Measurements from ENCODE around the gene TMIGD2.
"Not testable (repeated sequence)": the region's sequence is repeated elsewhere in the genome, so short reads cannot be mapped to it uniquely, and the experiment has no call there.

TMIGD2 gene

DNA sequence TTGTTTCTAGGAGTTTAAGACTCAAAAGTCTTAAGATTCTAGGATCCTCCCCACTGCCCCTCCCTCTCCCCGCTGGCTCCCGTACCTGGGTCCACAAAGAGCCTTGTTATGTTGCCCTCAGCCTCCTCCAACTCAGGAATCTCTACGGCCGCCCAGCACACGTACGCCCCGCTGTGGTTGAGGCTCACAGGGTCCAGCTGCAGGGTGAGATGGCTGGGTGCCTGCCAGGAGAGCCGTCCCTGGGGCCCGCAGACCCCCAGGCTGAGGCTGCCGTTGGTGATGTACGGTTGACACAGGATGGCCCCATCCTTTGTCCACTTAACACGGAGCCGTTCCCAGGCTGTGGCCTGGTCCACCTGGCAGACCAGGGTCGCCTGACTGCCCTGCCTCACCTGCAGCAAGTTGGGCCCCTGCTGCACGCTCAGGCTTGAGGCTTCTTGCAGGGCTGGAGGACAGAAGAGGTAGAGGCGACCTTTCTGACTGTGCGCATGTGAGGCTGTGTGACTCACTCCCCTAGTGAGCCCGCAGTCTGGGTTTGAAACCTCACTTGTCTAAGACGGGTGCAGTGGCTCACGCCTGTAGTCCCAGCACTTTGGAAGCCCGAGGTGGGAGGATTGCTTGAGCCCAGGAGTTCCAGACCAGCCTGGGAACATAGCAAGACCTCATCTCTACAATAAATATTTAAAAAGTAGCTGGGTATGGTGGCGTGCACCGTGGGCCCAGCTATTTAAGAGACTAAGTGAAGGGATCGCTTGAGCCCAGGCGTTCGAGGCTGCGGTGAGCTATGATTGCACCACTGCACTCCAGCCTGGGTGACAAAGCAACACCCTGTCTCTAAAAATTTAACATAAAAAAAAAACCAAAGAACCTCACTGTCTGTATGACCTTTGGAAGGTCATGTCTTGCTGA is 4.0 kb downstream of the TMIGD2 start:
- DNase-seq (ENCODE audit: low read depth in 2 of 2), result peak; percentile 16 to 21

DNA sequence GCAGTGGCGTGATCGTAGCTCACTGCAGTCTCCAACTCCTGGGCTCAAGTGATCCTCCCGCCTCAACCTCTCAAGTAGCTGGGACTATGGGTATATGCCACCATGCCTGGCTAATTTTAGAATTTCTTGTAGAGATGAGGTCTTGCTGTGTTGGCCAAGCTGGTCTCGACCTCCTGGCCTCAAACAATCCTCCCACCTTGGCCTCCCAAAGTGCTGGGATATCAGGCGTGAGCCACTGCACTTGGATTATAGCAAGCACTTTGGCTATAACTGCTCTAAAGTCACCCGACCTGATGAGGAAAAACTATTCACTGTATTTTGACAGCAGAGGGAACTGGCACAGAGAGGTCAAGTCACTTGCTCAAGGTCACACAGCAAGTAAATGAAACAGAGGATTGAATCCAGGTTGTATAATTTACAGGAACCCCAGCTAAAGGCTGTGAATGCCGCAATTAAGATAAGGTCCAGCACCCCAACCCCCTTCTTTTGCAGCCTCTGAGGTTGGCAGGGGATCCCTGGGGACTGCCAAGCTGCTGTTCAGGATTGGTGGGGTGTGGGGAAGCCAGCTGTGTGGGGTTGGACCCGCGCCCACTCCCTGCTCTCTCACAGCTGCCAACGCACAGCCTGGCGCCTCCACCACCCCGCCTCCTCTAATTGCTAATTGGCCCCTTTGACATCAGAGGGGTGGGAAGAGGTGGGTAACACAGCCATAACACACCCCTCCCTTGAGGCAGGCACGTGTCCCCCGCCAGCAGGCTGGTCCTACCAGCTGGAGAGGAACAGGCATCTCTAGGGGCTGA is 6.0 kb downstream of the TMIGD2 start:
- no peak for DNase-seq (ENCODE audit: low read depth in 2 of 2)

- no peak for DNase-seq (ENCODE audit: low read depth in 2 of 2)
These were observed 7.8 kb downstream of the TMIGD2 start for GRCh38 chr19:4294389-4294788.

DNA sequence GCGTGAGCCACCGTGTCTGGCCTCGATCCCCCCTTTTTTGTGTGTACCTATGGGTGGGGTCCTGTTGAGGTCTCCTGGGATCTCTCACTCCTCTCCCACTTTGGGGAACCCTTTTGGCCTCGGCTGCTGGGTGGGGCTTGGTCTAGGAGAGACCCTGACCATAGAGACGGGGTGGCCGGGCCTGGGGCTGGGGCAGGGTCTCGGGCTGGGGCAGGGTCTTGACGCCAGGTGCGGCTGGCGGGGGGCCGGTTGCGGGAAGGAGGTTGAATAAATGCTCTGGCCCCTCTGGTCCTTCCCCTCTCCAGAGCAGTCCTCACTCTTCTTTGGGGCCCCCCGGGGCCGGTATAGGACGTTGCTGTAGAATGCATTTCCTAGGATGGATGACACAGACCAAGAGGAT is 9.7 kb downstream of the TMIGD2 start:
- DNase-seq (ENCODE audit: low read depth in 2 of 2), result no peak

GRCh38 chr19:4291184-4291732 is 10.9 kb downstream of the TMIGD2 start:
- DNase-seq (ENCODE audit: low read depth in 2 of 2), result no peak

DNA sequence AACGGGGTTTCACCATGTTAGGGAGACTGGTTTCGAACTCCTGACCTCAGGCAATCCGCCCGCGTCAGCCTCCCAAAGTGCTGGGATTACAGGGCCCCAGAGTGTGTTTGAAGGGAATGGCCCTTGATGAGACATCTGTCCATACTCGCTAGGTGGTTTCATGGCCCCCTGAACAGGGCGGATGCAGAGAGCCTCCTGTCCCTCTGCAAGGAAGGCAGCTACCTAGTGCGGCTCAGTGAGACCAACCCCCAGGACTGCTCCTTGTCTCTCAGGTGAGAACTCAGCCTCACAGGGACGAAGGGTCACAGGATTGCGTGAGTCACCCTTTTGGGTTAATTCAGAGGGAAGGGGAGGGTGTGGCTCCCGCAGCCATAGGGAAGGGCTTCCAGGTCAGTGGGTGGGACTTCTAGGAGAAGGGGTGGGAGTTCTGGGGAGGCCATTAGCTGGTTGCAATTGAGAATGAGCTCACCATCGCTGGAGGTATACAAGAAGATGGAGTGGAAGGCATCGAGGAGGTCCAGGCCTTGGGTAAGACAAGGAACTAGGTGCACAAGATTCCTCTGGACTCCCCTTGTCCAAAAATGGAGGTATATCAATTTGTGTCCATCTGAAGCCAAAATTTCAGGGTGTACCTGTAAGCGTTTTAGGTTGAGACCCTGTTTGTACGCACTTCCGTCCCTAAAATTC is 14.0 kb downstream of the TMIGD2 start:
- no peak for DNase-seq (ENCODE audit: low read depth in 2 of 2)

DNA sequence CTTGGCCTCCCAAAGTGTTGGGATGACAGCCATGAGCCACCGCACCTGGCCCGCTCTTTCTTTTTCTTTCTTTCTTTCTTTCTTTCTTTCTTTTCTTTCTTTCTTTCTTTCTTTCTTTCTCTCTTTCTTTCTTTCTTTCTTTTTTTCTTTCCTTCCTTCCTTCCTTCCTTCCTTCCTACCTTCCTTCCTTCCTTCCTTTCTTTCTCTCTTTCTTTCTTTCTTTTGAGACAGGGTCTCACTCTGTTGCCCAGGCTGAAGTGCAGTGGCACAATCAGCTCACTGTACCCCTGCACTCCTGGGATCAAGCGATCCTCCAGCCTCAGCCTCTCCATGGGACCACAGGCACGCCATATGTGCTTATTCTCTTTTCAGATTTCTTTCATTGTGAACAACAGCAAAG is 16.0 kb downstream of the TMIGD2 start:
- not testable (repeated sequence) for DNase-seq (ENCODE audit: low read depth in 2 of 2)

DNA sequence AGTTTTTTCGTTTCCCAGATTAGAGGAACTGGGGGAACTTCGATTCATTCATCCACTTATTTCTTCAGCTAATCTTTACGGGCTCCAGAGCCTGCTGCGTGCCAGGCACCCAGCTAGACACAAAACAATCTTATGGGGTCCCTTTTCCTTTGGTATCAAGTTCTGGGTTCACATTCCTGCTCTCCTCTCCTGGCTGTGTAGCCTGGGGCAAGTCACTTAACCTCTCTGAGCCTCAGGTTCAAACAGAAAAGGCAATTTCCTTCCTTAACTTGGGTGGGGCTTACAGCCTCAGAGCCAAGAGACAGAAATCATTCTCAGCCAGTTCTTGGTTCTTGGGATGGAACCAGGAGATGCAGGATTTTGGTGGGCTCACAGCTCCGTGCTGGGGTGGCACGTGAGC is 17.2 kb downstream of the TMIGD2 start:
- no peak for DNase-seq (ENCODE audit: low read depth in 2 of 2)

- DNase-seq (ENCODE audit: low read depth in 2 of 2), result no peak
These were observed 17.8 kb downstream of the TMIGD2 start for GRCh38 chr19:4284176-4284958.

DNA sequence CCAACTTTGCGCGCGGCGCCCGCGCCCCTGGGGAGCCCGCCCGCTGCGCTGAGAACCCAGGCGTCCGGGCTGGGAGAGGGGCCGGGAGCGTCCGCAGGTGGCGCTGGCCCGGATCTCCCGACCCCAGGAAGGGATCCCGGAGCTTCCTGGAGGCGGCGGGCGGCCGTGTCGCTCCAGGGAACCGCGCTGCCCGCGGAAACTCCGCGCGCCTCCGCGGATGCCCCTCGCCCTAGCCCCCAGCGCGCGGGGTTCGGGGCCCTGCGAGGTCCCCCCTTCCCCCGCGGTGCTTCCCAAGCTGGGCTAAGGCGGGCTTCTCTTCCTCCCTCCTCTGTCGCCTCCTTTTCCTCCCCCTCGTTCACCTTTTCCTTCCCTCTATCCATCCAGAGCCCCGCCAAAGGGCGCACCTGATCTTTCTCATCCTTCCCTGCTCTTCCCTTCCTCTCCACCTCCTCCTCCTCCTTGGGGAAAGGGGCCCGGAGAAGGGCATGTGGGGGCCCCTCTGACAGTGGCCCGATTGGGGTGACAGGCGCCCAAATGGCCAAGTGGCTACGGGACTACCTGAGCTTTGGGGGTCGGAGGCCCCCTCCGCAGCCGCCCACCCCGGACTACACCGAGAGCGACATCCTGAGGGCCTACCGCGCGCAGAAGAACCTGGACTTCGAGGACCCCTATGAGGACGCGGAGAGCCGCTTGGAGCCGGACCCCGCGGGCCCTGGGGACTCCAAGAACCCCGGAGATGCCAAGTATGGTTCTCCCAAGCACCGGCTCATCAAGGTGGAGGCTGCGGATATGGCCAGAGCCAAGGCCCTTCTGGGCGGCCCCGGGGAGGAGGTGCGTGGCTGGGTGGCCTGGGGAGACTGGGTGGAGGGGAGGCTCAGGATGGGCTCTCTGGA is 22.4 kb downstream of the TMIGD2 start:
- DNase-seq (ENCODE audit: low read depth in 2 of 2), result no peak

DNA sequence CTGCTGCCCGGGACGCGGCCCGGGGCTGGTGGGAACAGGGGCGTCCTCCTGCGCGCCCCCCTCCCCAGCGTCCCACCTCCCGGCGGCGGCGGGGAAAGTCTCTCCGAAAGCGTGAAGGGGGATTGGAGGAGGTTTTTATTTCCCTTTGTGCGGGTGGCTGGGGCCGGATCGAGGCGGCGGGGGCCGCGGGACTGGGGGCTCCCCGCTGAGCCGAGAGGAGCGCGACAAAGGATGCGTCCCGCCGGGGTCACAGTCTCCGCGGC is 23.0 kb downstream of the TMIGD2 start:
- no peak for DNase-seq (ENCODE audit: low read depth in 2 of 2)

DNA sequence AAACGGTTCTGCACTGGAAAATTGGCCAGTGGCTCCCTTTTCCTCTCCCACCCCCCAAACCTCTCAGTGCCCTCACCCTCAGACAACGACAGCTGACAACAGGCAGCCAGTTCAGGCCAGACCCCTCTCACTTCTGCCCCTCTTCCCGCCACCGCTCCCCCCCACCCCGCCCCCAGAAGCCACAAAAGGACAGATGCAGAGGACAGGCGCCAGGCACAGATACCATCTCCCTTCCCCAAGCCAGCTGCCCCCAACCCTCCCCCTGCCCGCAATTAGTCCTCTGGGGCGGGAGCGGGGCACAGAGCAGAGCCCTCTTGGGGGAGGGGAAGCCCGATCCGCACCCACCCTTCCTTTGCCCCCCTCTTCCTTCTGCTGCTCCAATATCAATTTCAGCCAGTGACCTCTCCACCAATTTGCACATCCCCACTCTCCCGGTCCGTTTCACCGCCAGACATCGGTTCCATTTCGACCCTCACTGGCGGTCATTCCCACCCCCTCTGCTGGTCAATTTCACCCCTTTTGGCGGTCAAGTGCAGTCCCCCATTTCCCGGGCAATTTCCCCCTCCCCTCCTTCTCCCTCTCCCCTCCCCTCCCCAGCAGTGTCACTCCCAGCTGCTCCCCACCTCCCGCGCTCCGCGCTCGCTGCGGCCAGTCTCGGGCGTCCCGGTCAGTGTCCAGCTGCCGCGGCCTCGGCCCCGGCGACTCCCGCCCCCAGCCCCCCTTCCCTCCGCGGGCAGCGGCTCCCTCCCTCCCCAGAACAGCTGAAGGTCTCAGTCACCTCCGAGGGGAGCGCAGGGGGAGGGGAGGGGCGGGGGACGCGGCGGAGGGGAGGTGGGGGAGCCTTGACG is 23.5 kb downstream of the TMIGD2 start, which contains the start of gene SHD:
Gene SHD (plus strand): TSS at position 848 of the 848 bp plus-strand sequence. CDS start 798 bp downstream, outside the sequence.
- no peak for DNase-seq (ENCODE audit: low read depth in 2 of 2)

GRCh38 chr19:4278010-4278409 is 24.2 kb downstream of the TMIGD2 start:
- no peak for DNase-seq (ENCODE audit: low read depth in 2 of 2)

- no peak for DNase-seq (ENCODE audit: low read depth in 2 of 2)
These were observed 24.9 kb downstream of the TMIGD2 start for GRCh38 chr19:4277191-4277696.

DNA sequence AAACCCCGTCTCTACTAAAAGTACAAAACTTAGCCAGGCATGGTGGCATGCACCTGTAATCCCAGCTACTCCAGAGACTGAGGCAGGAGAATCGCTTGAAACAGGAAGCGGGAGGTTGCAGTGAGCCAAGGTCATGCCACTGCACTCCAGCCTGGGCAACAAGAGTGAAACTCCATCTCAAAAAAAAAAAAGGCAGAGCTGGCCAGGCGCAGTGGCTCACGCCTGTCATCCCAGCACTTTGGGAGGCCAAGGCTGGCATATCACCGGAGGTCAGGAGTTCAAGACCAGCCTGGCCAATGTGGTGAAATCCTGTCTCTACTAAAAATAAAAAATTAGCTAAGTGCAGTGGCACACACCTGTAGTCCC is 27.9 kb downstream of the TMIGD2 start:
- not testable (repeated sequence) for DNase-seq (ENCODE audit: low read depth in 2 of 2)

DNA sequence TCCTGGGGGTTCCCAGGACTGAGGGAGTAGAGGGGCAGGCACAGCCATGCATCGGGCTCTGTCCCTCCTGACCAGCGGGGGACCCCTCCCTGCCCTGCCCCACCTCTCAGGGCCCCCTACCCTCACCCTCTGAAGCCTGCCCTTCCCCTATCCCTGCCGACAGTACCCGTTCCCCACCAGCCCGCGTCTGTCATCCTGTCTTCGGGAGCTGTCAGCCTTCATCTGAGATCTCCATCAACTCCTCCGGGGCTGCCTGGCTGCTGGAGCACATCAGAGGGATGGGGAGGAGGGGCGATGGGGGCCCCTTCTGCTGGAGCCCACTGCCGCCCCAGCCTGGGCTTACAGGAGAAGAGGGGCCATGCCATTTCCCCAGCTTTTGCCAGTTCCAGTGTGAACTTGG is 29.3 kb downstream of the TMIGD2 start:
- DNase-seq (ENCODE audit: low read depth in 2 of 2), result no peak

DNA sequence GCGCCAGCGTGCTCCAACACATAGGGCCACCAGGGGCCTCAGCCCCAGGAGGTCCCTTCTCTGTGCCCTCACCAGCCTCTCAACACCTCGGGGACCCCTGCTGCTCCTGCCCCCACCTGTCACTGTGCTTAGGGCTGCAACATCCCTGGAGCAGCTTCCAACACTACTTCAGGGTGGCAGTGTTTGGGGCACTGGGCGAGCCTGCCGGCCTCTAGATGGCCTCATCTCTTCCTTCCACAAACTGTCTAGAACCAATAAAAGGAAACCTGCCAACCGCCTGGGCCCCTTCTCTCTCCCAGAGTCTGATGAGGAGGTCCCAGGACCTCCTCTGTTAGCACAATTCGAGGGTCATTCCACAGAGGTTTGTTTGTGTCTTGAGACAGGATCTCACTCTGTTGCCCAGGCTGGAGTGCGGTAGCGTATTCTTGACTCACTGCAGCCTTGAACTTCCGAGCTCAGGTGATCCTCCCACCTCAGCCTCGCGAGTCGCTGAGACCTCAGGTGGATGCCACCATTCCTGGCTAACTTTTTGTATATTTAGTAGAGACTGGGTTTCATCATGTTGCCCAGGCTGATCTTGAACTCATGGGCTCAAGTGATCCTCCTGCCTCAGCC is 33.3 kb downstream of the TMIGD2 start:
- DNase-seq (ENCODE audit: low read depth in 2 of 2), result no peak

GRCh38 chr19:4267901-4268815 is 34.0 kb downstream of the TMIGD2 start:
- DNase-seq (ENCODE audit: low read depth in 2 of 2), result no peak

Data from activated CD4-positive, alpha-beta T cell treated with anti-CD3 and anti-CD28 coated beads for 24 hours (primary cell).